Measurements from ENCODE around the gene KRTAP5-10.
"Not testable (repeated sequence)": the region's sequence is repeated elsewhere in the genome, so short reads cannot be mapped to it uniquely, and the experiment has no call there.

DNA sequence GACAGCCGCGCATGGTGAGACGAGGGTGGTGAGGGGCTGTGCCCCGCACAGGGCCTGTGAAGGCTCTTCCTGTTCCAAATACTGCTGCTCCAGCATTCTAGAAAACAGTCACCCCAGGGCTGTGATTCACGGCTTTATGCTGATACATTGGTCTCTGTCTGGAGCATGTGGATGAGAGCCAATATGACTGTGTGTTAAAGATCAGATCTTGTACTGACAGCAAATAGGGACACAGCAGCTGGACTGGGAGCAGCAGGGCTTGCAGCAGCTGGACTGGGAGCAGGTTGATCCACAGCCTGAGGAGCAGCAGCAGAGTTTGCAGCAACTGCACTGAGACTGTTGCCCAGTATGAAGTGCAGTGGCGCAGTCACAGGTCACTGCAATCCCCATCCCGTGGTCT lies 14.2 kb downstream of the KRTAP5-10 start:
- TF ChIP-seq CTCF, POLR2A, POLR2AphosphoS5 (IDR thresholded peaks at IDR 0.05): not testable (repeated sequence)
